HuH-7.5 (cell line): ENCODE results near the gene VWA7.

Source experiments
- DNase-seq: peaks from one replicate; pipeline ENCODE4 v3.0.0; 2011; ENCODE audit warnings: low spot score

Gene VWA7

GRCh38 chr6:31758281-31758680, 18.8 kb downstream of the VWA7 start:
- DNase-seq, result no peak

DNA sequence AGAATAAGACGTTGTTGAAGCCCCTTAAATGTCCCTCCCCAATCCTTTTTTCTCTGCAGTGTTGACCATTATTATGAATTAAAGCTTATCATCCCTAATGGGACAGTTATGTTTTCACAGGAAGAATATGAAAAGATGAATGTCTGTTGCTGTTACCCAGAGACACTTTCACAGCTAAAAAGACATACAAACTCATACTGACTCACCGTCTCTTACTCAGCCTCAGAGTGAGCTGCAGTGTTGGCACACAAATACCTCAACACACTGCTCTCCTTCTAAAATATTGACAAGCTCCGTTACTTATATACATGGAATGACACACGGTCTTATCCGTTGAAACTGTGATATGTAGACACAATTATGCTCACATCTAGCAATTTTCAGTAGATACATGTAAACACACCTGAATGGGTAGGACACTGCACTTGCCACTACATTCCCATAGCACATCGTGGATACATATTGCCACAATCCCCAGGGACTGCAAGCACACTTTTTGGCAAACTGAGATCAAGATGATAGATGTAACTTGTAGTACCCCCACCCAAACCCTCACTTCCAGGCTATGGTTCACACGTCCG, 24.3 kb downstream of the VWA7 start:
- no peak for DNase-seq

GRCh38 chr6:31750411-31751022, 26.6 kb downstream of the VWA7 start:
- no peak for DNase-seq

GRCh38 chr6:31749301-31750036, 27.7 kb downstream of the VWA7 start:
- DNase-seq, result no peak

- DNase-seq, result no peak
Measured at GRCh38 chr6:31744422-31744821, 32.7 kb downstream of the VWA7 start.

- no peak for DNase-seq
Measured at GRCh38 chr6:31742894-31743293, 34.2 kb downstream of the VWA7 start.

DNA sequence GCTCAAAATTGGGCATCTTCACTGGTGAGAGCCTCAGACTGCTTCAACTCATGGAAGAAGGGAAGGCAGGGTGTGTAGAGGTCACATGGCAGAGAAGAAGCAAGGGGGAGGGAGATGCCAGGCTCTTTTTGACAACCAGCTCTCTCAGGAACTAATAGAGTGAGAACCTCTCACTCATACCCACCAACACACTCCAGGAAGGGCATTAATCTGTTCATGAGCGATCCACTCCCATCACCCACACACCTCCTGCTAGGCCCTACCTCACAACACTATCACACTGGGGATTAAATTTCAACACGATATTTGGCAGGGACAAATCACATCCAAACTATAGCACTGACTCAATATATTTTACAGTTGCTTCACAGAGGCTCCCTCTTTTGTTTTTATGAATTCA, 35.3 kb downstream of the VWA7 start:
- DNase-seq, result no peak

DNA sequence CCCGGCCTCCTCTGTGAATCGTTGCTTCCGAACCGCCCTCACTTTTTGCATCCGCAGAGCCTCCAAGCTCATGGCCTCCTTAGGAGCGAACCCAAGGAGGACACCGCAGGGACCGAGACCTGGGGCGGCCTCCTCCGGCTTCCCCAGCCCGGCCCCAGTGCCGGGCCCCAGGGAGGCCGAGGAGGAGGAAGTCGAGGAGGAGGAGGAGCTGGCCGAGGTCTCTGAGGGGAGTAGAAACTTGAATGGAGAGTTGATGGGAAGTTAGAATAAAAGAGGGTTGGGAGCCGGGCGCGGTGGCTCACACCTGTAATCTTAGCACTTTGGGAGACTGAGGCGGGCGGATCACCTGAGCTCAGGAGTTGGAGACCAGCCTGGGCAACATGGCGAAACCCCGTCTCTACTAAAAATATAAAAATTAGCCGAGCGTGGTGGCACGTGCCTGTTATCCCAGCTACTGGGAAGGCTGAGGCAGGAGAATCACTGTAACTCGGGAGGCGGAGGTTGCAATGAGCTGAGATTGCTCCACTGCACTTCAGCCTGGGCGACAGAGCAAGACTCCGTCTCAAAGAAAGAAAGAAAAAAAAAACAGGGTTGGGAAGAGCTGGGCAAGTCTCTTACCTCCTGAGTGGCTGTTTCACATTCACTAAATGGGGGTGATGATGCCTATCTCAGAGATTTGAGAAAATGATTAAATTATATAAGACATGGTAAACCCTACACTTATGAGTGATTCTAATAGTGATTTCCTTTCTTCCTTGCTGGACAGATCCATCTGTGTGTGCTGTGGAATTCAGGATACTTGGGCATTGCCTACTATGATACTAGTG, 36.5 kb downstream of the VWA7 start:
- DNase-seq, result no peak

DNA sequence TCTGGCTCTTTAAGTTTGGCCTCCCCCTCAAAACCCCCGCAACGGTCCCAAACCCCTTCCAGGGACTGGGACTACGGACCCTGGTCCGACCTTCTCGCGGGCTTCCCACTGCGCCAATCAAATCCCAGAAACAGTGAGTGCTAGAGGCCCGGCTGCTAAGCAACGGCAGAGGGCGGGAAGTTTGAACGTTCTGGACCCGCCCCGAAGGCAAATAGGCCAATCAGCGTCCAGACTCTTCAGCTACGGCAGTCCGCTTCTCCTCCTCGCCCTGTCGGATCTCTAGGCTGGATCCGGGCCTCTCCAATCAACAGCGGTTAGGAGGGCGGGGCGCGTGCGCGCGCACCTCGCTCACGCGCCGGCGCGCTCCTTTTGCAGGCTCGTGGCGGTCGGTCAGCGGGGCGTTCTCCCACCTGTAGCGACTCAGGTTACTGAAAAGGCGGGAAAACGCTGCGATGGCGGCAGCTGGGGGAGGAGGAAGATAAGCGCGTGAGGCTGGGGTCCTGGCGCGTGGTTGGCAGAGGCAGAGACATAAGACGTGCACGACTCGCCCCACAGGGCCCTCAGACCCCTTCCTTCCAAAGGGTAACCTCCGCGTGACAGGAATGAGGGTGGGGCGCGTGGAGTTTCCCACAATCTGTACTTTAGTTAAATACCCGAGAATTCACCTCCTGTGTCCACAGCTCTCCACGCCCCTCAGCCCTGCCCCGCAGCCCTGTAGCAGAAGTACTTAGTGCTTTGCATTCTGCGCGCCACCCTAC, 37.3 kb downstream of the VWA7 start, which contains the start of gene MSH5:
Gene MSH5 (plus strand): TSS at position 367 of the 758 bp plus-strand sequence. CDS start 462 bp downstream, outside the sequence.
- DNase-seq, result peak; percentile 85

GRCh38 chr6:31737991-31738979, 38.8 kb downstream of the VWA7 start:
- DNase-seq, result peak; percentile 66

- peak; percentile 60 for DNase-seq
Measured at GRCh38 chr6:31737315-31737990, 39.7 kb downstream of the VWA7 start.

- no peak for DNase-seq
Measured at GRCh38 chr6:31736768-31737314, 40.3 kb downstream of the VWA7 start.

DNA sequence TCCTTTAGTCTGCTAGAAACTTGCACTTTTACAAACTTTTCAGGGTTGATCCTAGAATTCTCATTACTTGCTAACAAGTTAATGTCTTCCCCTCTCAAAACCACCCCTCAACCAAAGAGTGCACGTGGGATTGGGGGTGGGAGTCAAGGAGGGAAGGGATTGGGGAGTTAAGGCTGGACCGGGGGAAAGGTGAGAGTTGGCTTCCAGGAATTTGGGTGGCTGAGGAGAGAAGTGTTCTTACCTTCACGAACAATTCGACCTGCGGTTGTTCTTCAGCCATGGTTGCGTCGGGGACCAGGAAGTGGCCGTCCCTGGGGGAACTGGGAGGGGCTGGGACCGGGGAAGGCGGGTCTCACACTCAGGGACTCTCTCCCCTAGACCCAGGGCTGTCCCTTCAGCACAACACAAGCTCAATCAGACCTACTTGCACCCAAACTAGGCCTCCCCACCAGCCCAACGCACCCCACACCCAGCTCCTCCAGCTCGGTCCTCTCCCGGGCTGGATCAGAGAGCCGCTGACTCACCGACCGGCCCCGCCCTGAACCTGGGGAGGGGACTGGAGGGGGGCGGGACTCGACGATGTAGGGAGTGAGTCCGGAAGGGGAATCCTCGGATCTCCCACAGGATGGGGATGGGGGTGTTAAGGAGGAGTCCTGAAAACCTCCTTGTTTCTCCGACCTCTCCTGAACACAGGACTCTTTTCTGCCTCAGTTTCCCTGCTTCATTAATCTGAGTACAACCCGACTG, 40.9 kb downstream of the VWA7 start, which contains the start of gene CLIC1:
Gene CLIC1 (minus strand): TSS at position 510 of the 747 bp plus-strand sequence. CDS start 230 bp downstream, at position 280.
- DNase-seq, result peak; percentile 73

- peak; percentile 33 for DNase-seq
Measured at GRCh38 chr6:31734821-31735406, 42.2 kb downstream of the VWA7 start.

- DNase-seq, result no peak
Measured at GRCh38 chr6:31734247-31734820, 42.8 kb downstream of the VWA7 start.

DNA sequence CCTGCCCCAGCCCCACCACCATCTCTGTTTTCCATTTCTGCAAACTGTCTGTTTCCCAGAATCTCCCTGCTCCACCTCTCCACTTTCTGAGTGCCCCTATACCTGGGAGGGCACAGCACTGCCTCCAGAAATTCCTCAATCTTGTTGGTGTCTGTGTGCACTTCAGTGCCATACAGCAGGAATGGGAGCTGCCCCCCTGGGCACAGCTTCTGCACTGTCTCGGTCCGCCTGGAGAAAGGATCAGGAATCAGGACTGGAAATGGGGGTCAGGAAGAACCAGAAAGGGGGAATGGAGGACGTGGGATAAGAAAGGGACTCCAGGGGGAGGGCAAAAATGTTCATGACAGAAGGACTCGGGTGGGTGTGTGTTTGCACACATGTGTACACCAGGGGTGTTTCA, 43.4 kb downstream of the VWA7 start:
- DNase-seq, result no peak

DNA sequence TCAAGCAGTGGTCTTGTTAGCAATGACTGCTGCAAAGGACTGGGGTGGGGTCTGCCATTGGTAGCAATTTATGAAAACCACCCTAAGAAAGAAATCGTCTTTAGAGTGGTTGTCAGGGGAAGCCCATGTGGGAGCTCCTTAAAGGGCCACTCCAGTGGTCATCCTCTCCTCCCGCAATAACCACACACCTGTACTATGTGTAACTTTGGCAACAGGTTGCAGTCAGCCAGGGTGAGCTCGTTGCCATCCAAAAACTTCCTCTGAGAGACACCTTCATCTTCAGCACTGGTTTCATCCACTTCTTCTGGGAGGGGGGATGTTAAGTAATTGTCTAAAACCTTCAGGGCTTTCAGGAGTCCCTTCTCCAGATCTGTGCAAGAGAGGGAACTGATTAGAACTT, 45.1 kb downstream of the VWA7 start:
- no peak for DNase-seq

DNA sequence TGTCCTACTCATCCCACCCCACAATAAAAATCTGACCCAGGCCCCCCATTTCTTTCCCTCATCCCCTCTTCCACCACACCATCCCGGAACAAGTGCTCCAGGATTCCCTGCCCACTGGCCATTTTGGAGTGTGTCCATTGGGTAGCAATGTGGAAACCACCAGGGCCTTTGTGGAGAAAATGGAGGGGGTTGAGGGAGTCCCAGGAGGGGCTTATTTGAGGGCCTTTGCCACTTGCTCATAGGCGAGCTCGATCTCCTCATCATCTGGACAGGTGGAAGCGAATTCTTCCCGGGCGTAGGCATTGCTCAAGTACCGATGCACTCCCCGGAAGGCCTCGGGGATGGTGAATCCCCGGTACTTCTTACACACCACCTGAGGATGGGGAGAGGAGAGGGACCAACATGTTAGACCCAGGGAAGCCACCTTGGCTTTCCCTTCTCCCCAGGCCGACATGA, 46.5 kb downstream of the VWA7 start:
- no peak for DNase-seq
